Astrocyte (in vitro differentiated cells and primary cell): ENCODE measurements around the gene UQCC3. TPM values are rescaled to one million over a fixed set of nuclear protein-coding genes. Genes with fewer than 3 reads are reported as not detected.

Experiments
- DNase-seq: peaks from one replicate; pipeline ENCODE4 v3.0.0-alpha.2; 2010; ENCODE audit warnings: low read depth
- FAIRE-seq: peaks from 2 replicates; lab custom pipeline; 2011; peaks lifted over from hg19 to GRCh38; lab: Jason Lieb, UNC
- H2AFZ ChIP-seq: 2 replicates; pipeline ENCODE4 v1.6.0; 2012; ENCODE audit warnings: low read depth, low read length, inconsistent platforms
- H3K27ac ChIP-seq: 2 replicates; pipeline ENCODE4 v1.5.1; 2011; ENCODE audit warnings: low read depth, low read length, inconsistent platforms
- H3K27me3 ChIP-seq: 2 replicates; pipeline ENCODE4 v1.6.0; 2011; ENCODE audit warnings: low read length, inconsistent platforms; ENCODE audit not compliant: insufficient read depth
- H3K36me3 ChIP-seq: 2 replicates; pipeline ENCODE4 v1.5.1; 2011; ENCODE audit warnings: low read length, inconsistent platforms; ENCODE audit not compliant: insufficient read depth
- H3K4me1 ChIP-seq: 2 replicates; pipeline ENCODE4 v1.5.1; 2011; ENCODE audit warnings: low read length, inconsistent platforms; ENCODE audit not compliant: insufficient read depth
- H3K4me2 ChIP-seq: 2 replicates; pipeline ENCODE4 v1.6.0; 2012; ENCODE audit warnings: low read length, inconsistent platforms
- H3K4me3 ChIP-seq: 2 replicates; pipeline ENCODE4 v1.5.1; 2011; ENCODE audit warnings: low read depth, mild to moderate bottlenecking, low read length, inconsistent platforms; ENCODE audit not compliant: insufficient read depth
- H3K79me2 ChIP-seq: 2 replicates; pipeline ENCODE4 v1.6.0; 2012; ENCODE audit warnings: mild to moderate bottlenecking, low read length, inconsistent platforms; ENCODE audit not compliant: insufficient read depth
- H3K9ac ChIP-seq: 2 replicates; pipeline ENCODE4 v1.6.0; 2012; ENCODE audit warnings: mild to moderate bottlenecking, low read length, inconsistent platforms
- H3K9me3 ChIP-seq: 2 replicates; pipeline ENCODE4 v1.5.1; 2012; ENCODE audit warnings: low read depth, mild to moderate bottlenecking, low read length, inconsistent platforms; ENCODE audit not compliant: insufficient read depth
- H4K20me1 ChIP-seq: 2 replicates; pipeline ENCODE4 v1.6.0; 2012; ENCODE audit warnings: low read length, inconsistent platforms; ENCODE audit not compliant: insufficient read depth
- H3K27ac Mint-ChIP-seq: one replicate; pipeline ENCODE4 v1.8.0; 2021; ENCODE audit warnings: mild to moderate bottlenecking, mixed read lengths; ENCODE audit not compliant: unreplicated experiment
- H3K27me3 Mint-ChIP-seq: one replicate; pipeline ENCODE4 v1.8.0; 2021; ENCODE audit warnings: low read depth, mixed read lengths; ENCODE audit not compliant: unreplicated experiment
- H3K36me3 Mint-ChIP-seq: one replicate; pipeline ENCODE4 v1.8.0; 2021; ENCODE audit warnings: low read depth, mixed read lengths; ENCODE audit not compliant: unreplicated experiment
- H3K4me1 Mint-ChIP-seq: one replicate; pipeline ENCODE4 v1.8.0; 2021; ENCODE audit warnings: low read depth, mixed read lengths; ENCODE audit not compliant: unreplicated experiment
- H3K4me3 Mint-ChIP-seq: one replicate; pipeline ENCODE4 v1.8.0; 2021; ENCODE audit warnings: mild to moderate bottlenecking, moderate library complexity, mixed read lengths; ENCODE audit not compliant: unreplicated experiment
- H3K9me3 Mint-ChIP-seq: one replicate; pipeline ENCODE4 v1.8.0; 2021; ENCODE audit warnings: mild to moderate bottlenecking, mixed read lengths; ENCODE audit not compliant: unreplicated experiment
- CTCF ChIP-seq: IDR thresholded peaks from 2 replicates; pipeline ENCODE4 v1.5.1; 2011; ENCODE audit warnings: low read depth, mild to moderate bottlenecking, inconsistent platforms, low read length, moderate library complexity; ENCODE audit not compliant: insufficient read depth
- EZH2 ChIP-seq: IDR thresholded peaks from 2 replicates; pipeline ENCODE4 v1.6.1; 2012; ENCODE audit warnings: mild to moderate bottlenecking, low read length, inconsistent platforms; ENCODE audit not compliant: insufficient read depth
- total RNA-seq: library from RNA; stranded (reverse); gene quantifications from 2 replicates; pipeline ENCODE4 v1.2.1, GENCODE V29; 2021

Gene UQCC3
- total RNA-seq, 1 donor from 2014 or later = 8.7 TPM

GRCh38 chr11:62646825-62647608 lies 24.5 kb upstream of the UQCC3 start:
- Mint-ChIP-seq H3K27ac (peak overlapping the region; percentile 93), H3K27me3 (no peaks in the 10 kb centered on the region), H3K4me1 (peaks cover 3% of the 10 kb centered on the region), H3K4me3 (peak overlapping the region; percentile 98), H3K36me3 (no peaks in the 10 kb centered on the region), H3K9me3 (no peaks in the 10 kb centered on the region)
- H3K4me3 ChIP-seq = no peak overlapping the region
- H4K20me1 ChIP-seq = peaks cover 20% of the 10 kb centered on the region
- peaks cover 77% of the 10 kb centered on the region for H3K79me2 ChIP-seq
- peaks cover 19% of the 10 kb centered on the region for H3K36me3 ChIP-seq
- FAIRE-seq (no peak), DNase-seq (no peak)
- no peak overlapping the region for H3K27ac ChIP-seq
- H2AFZ ChIP-seq = no peak overlapping the region
- peak overlapping the region; percentile 53 for H3K9ac ChIP-seq
- TF ChIP-seq CTCF = no peak
- TF ChIP-seq EZH2 = no peak
- H3K4me2 ChIP-seq = peak overlapping the region; percentile 93
- no peaks in the 10 kb centered on the region for H3K9me3 ChIP-seq
- no peaks in the 10 kb centered on the region for H3K27me3 ChIP-seq
- H3K4me1 ChIP-seq = peaks cover 7% of the 10 kb centered on the region

- Mint-ChIP-seq H3K36me3 (no peaks in the 10 kb centered on the region), H3K9me3 (no peaks in the 10 kb centered on the region), H3K4me3 (peak overlapping the region; percentile 60), H3K27me3 (no peaks in the 10 kb centered on the region), H3K4me1 (peaks cover 7% of the 10 kb centered on the region), H3K27ac (no peak overlapping the region)
- Histone ChIP-seq H3K4me3 (no peak overlapping the region), H3K79me2 (peaks cover 77% of the 10 kb centered on the region), H3K36me3 (peaks cover 19% of the 10 kb centered on the region), H3K4me2 (no peak overlapping the region), H3K9me3 (no peaks in the 10 kb centered on the region), H3K4me1 (peaks cover 10% of the 10 kb centered on the region), H4K20me1 (peaks cover 22% of the 10 kb centered on the region), H3K9ac (no peak overlapping the region), H2AFZ (no peak overlapping the region), H3K27me3 (no peaks in the 10 kb centered on the region), H3K27ac (no peak overlapping the region)
- FAIRE-seq (no peak), DNase-seq (no peak)
- TF ChIP-seq EZH2 (no peak), CTCF (no peak)
These were observed 23.9 kb upstream of the UQCC3 start for GRCh38 chr11:62647609-62648005.
